ENCODE measurements around the gene RXRB.

Gene RXRB

GRCh38 chr6:33200219-33201146 lies at the start of gene RXRB, which contains the start of gene SLC39A7:
RXRB (minus strand) TSS chr6:33200665; CDS start chr6:33200476, 189 bp downstream.
SLC39A7 (plus strand) TSS chr6:33200867; CDS start chr6:33201246, 379 bp downstream.
- Histone ChIP-seq H3K27me3 (ENCODE audit: control insufficient read depth, insufficient read depth, low read length) (peaks cover 3% of the 10 kb centered on the region), H3K4me3 (ENCODE audit: low read depth, low read length) (peak within 1 kb of the TSS; percentile 91), H3K9me3 (ENCODE audit: control insufficient read depth, insufficient read depth, low read depth, low read length) (no peaks in the 10 kb centered on the region), H3K9ac (ENCODE audit: low read length) (peak within 1 kb of the TSS; percentile 98), H3K36me3 (ENCODE audit: control insufficient read depth, insufficient read depth, low read length) (peaks cover 36% of the 10 kb centered on the region), H3K27ac (ENCODE audit: low read depth, low read length) (peak within 1 kb of the TSS; percentile 93), H3K4me1 (ENCODE audit: control insufficient read depth, insufficient read depth, low read length) (peaks cover 32% of the 10 kb centered on the region; the same call in 1 of the 2 replicates)

GRCh38 chr6:33249732-33250630 lies 49.5 kb upstream of the RXRB start:
- H3K9ac ChIP-seq (ENCODE audit: low read length) = peak overlapping the region; percentile 80
- no peaks in the 10 kb centered on the region for H3K9me3 ChIP-seq (ENCODE audit: control insufficient read depth, insufficient read depth, low read depth, low read length)
- H3K27ac ChIP-seq (ENCODE audit: low read depth, low read length) = no peak overlapping the region
- H3K27me3 ChIP-seq (ENCODE audit: control insufficient read depth, insufficient read depth, low read length) = peaks cover 28% of the 10 kb centered on the region
- peaks cover 9% of the 10 kb centered on the region; the same call in 1 of the 2 replicates for H3K36me3 ChIP-seq (ENCODE audit: control insufficient read depth, insufficient read depth, low read length)
- peak overlapping the region; percentile 75 for H3K4me3 ChIP-seq (ENCODE audit: low read depth, low read length)
- H3K4me1 ChIP-seq (ENCODE audit: control insufficient read depth, insufficient read depth, low read length) = peaks cover 15% of the 10 kb centered on the region

- Histone ChIP-seq H3K27me3 (ENCODE audit: control insufficient read depth, insufficient read depth, low read length) (peaks cover 28% of the 10 kb centered on the region), H3K36me3 (ENCODE audit: control insufficient read depth, insufficient read depth, low read length) (peaks cover 9% of the 10 kb centered on the region; the same call in 1 of the 2 replicates), H3K9ac (ENCODE audit: low read length) (peak overlapping the region; percentile 80), H3K27ac (ENCODE audit: low read depth, low read length) (no peak overlapping the region), H3K4me1 (ENCODE audit: control insufficient read depth, insufficient read depth, low read length) (peaks cover 15% of the 10 kb centered on the region), H3K4me3 (ENCODE audit: low read depth, low read length) (peak overlapping the region; percentile 75), H3K9me3 (ENCODE audit: control insufficient read depth, insufficient read depth, low read depth, low read length) (no peaks in the 10 kb centered on the region)
Measured at GRCh38 chr6:33248932-33249731, 48.7 kb upstream of the RXRB start.

GRCh38 chr6:33248643-33248931 lies 48.1 kb upstream of the RXRB start:
- Histone ChIP-seq H3K4me1 (ENCODE audit: control insufficient read depth, insufficient read depth, low read length) (peaks cover 15% of the 10 kb centered on the region), H3K36me3 (ENCODE audit: control insufficient read depth, insufficient read depth, low read length) (peaks cover 9% of the 10 kb centered on the region; the same call in 1 of the 2 replicates), H3K27ac (ENCODE audit: low read depth, low read length) (no peak overlapping the region), H3K9me3 (ENCODE audit: control insufficient read depth, insufficient read depth, low read depth, low read length) (no peaks in the 10 kb centered on the region), H3K9ac (ENCODE audit: low read length) (peak overlapping the region; percentile 21), H3K4me3 (ENCODE audit: low read depth, low read length) (peak overlapping the region; percentile 75), H3K27me3 (ENCODE audit: control insufficient read depth, insufficient read depth, low read length) (peaks cover 28% of the 10 kb centered on the region)

- Histone ChIP-seq H3K9ac (ENCODE audit: low read length) (peak overlapping the region; percentile 21), H3K9me3 (ENCODE audit: control insufficient read depth, insufficient read depth, low read depth, low read length) (no peaks in the 10 kb centered on the region), H3K36me3 (ENCODE audit: control insufficient read depth, insufficient read depth, low read length) (peaks cover 9% of the 10 kb centered on the region; the same call in 1 of the 2 replicates), H3K4me3 (ENCODE audit: low read depth, low read length) (peak overlapping the region; percentile 75), H3K27me3 (ENCODE audit: control insufficient read depth, insufficient read depth, low read length) (peaks cover 33% of the 10 kb centered on the region), H3K27ac (ENCODE audit: low read depth, low read length) (no peak overlapping the region), H3K4me1 (ENCODE audit: control insufficient read depth, insufficient read depth, low read length) (peaks cover 15% of the 10 kb centered on the region)
Measured at GRCh38 chr6:33247977-33248642, 47.6 kb upstream of the RXRB start.

GRCh38 chr6:33243476-33243875 lies 43.0 kb upstream of the RXRB start:
- Histone ChIP-seq H3K27me3 (ENCODE audit: control insufficient read depth, insufficient read depth, low read length) (peaks cover 36% of the 10 kb centered on the region), H3K9me3 (ENCODE audit: control insufficient read depth, insufficient read depth, low read depth, low read length) (no peaks in the 10 kb centered on the region), H3K9ac (ENCODE audit: low read length) (no peak overlapping the region), H3K36me3 (ENCODE audit: control insufficient read depth, insufficient read depth, low read length) (no peaks in the 10 kb centered on the region), H3K27ac (ENCODE audit: low read depth, low read length) (no peak overlapping the region), H3K4me1 (ENCODE audit: control insufficient read depth, insufficient read depth, low read length) (peaks cover 4% of the 10 kb centered on the region), H3K4me3 (ENCODE audit: low read depth, low read length) (no peak overlapping the region)

- H3K4me1 ChIP-seq (ENCODE audit: control insufficient read depth, insufficient read depth, low read length) = no peaks in the 10 kb centered on the region
- H3K9me3 ChIP-seq (ENCODE audit: control insufficient read depth, insufficient read depth, low read depth, low read length) = no peaks in the 10 kb centered on the region
- H3K9ac ChIP-seq (ENCODE audit: low read length) = no peak overlapping the region
- H3K27me3 ChIP-seq (ENCODE audit: control insufficient read depth, insufficient read depth, low read length) = peaks cover 25% of the 10 kb centered on the region
- H3K36me3 ChIP-seq (ENCODE audit: control insufficient read depth, insufficient read depth, low read length) = no peaks in the 10 kb centered on the region
- no peak overlapping the region for H3K27ac ChIP-seq (ENCODE audit: low read depth, low read length)
- no peak overlapping the region for H3K4me3 ChIP-seq (ENCODE audit: low read depth, low read length)
Measured at GRCh38 chr6:33241968-33242367, 41.5 kb upstream of the RXRB start.

- Histone ChIP-seq H3K27me3 (ENCODE audit: control insufficient read depth, insufficient read depth, low read length) (peaks cover 6% of the 10 kb centered on the region), H3K9ac (ENCODE audit: low read length) (no peak overlapping the region), H3K36me3 (ENCODE audit: control insufficient read depth, insufficient read depth, low read length) (no peaks in the 10 kb centered on the region), H3K9me3 (ENCODE audit: control insufficient read depth, insufficient read depth, low read depth, low read length) (no peaks in the 10 kb centered on the region), H3K27ac (ENCODE audit: low read depth, low read length) (no peak overlapping the region), H3K4me1 (ENCODE audit: control insufficient read depth, insufficient read depth, low read length) (peaks cover 13% of the 10 kb centered on the region), H3K4me3 (ENCODE audit: low read depth, low read length) (no peak overlapping the region)
Measured at GRCh38 chr6:33237741-33238140, 37.3 kb upstream of the RXRB start.

- no peak overlapping the region for H3K27ac ChIP-seq (ENCODE audit: low read depth, low read length)
- no peaks in the 10 kb centered on the region for H3K9me3 ChIP-seq (ENCODE audit: control insufficient read depth, insufficient read depth, low read depth, low read length)
- no peak overlapping the region for H3K9ac ChIP-seq (ENCODE audit: low read length)
- H3K27me3 ChIP-seq (ENCODE audit: control insufficient read depth, insufficient read depth, low read length) = peaks cover 1% of the 10 kb centered on the region
- no peak overlapping the region for H3K4me3 ChIP-seq (ENCODE audit: low read depth, low read length)
- H3K4me1 ChIP-seq (ENCODE audit: control insufficient read depth, insufficient read depth, low read length) = peaks cover 13% of the 10 kb centered on the region
- no peaks in the 10 kb centered on the region for H3K36me3 ChIP-seq (ENCODE audit: control insufficient read depth, insufficient read depth, low read length)
Measured at GRCh38 chr6:33236852-33237251, 36.4 kb upstream of the RXRB start.

- H3K27ac ChIP-seq (ENCODE audit: low read depth, low read length) = no peak overlapping the region
- H3K36me3 ChIP-seq (ENCODE audit: control insufficient read depth, insufficient read depth, low read length) = no peaks in the 10 kb centered on the region
- peaks cover 13% of the 10 kb centered on the region for H3K4me1 ChIP-seq (ENCODE audit: control insufficient read depth, insufficient read depth, low read length)
- no peak overlapping the region for H3K9ac ChIP-seq (ENCODE audit: low read length)
- no peak overlapping the region for H3K4me3 ChIP-seq (ENCODE audit: low read depth, low read length)
- H3K9me3 ChIP-seq (ENCODE audit: control insufficient read depth, insufficient read depth, low read depth, low read length) = no peaks in the 10 kb centered on the region
- H3K27me3 ChIP-seq (ENCODE audit: control insufficient read depth, insufficient read depth, low read length) = no peaks in the 10 kb centered on the region; the same call in 1 of the 2 replicates
Measured at GRCh38 chr6:33236328-33236727, 35.9 kb upstream of the RXRB start.

Data from HUES6 (cell line).